SK-N-SH (cell line): ENCODE results near the gene TUBGCP5. TPM values are rescaled to one million over a fixed set of nuclear protein-coding genes. Genes with fewer than 3 reads are reported as not detected.

Experiments used
- CTCF ChIA-PET: fragments of 300-600, 350-600 bp; formaldehyde crosslinking; extraction: SDS; loops from one replicate; lab custom pipeline; 2021; lab: Yijun Ruan, JAX
- POLR2A ChIA-PET: fragments of 350-600 bp; sonication (Branson Sonifier 250); formaldehyde crosslinking; extraction: SDS; loops from one replicate; lab custom pipeline; 2020; ENCODE audit warnings: antibody characterized with exemption, inconsistent platforms; lab: Yijun Ruan, JAX
- DNase-seq: peaks from one replicate; pipeline ENCODE4 v3.0.0; 2012
- H2AFZ ChIP-seq: fragments of 200-600 bp; sonication (generic); 2 replicates; pipeline ENCODE4 v1.8.1; 2016; ENCODE audit warnings: antibody characterized with exemption, mild to moderate bottlenecking, low read depth
- H3F3A ChIP-seq: fragments of 200-600 bp; sonication (generic); replicated peaks from 2 replicates; pipeline ENCODE3; 2016; ENCODE audit warnings: antibody characterized with exemption, mild to moderate bottlenecking; ENCODE audit not compliant: insufficient read depth
- H3K27ac ChIP-seq, 2 experiments: fragments of 200-500 bp in 1 of 2; fragments of 200-600 bp in 1 of 2; sonication (Bioruptor generic) in 1 of 2; sonication (generic), shearing (Covaris generic) in 1 of 2; 2 replicates each; pipeline versions ENCODE4 v1.5.1 to v1.6.1; 2014 to 2016; ENCODE audit warnings: low read depth in 2 of 2, inconsistent platforms in 1 of 2, low read length in 1 of 2, mild to moderate bottlenecking in 1 of 2, mixed read lengths in 1 of 2
- H3K27me3 ChIP-seq: fragments of 200-600 bp; sonication (generic), shearing (Covaris generic); 2 replicates; pipeline ENCODE4 v1.6.1; 2016; ENCODE audit warnings: mixed run types; ENCODE audit not compliant: insufficient read depth
- H3K36me3 ChIP-seq, 2 experiments: fragments of 200-500 bp in 1 of 2; fragments of 200-600 bp in 1 of 2; sonication (Bioruptor generic) in 1 of 2; sonication (generic) in 1 of 2; replicated peaks in 1 of 2; 2 replicates each; pipeline versions ENCODE3 to v1.5.1; 2014 to 2016; ENCODE audit warnings: low read length in 1 of 2, mild to moderate bottlenecking in 1 of 2; ENCODE audit not compliant: insufficient read depth in 2 of 2, control insufficient read depth in 1 of 2
- H3K4me1 ChIP-seq, 2 experiments: fragments of 200-500 bp in 1 of 2; fragments of 200-600 bp in 1 of 2; sonication (Bioruptor generic) in 1 of 2; sonication (generic), shearing (Covaris generic) in 1 of 2; 2 replicates each; pipeline versions ENCODE4 v1.5.1 to v1.6.1; 2014 to 2016; ENCODE audit warnings: low read depth in 1 of 2, low read length in 1 of 2, mixed run types in 1 of 2; ENCODE audit not compliant: insufficient read depth in 2 of 2, control insufficient read depth in 1 of 2
- H3K4me2 ChIP-seq: fragments of 200-600 bp; sonication (generic), shearing (Covaris generic); 2 replicates; pipeline ENCODE4 v1.6.1; 2017; ENCODE audit warnings: mixed run types
- H3K4me3 ChIP-seq, 2 experiments: fragments of 200-500 bp in 1 of 2; fragments of 200-600 bp in 1 of 2; sonication (Bioruptor generic) in 1 of 2; sonication (generic), shearing (Covaris generic) in 1 of 2; 2 replicates each; pipeline versions ENCODE4 v1.5.1 to v1.8.1; 2014 to 2016; ENCODE audit warnings: low read depth in 2 of 2, inconsistent platforms in 1 of 2, low read length in 1 of 2, mild to moderate bottlenecking in 1 of 2, mixed read lengths in 1 of 2, moderate library complexity in 1 of 2
- H3K79me2 ChIP-seq: fragments of 200-600 bp; sonication (generic); 2 replicates; pipeline ENCODE4 v1.8.1; 2017; ENCODE audit warnings: mild to moderate bottlenecking; ENCODE audit not compliant: insufficient read depth
- H3K9ac ChIP-seq: fragments of 200-600 bp; sonication (generic); 2 replicates; pipeline ENCODE4 v1.6.1; 2017; ENCODE audit warnings: mixed run types
- H3K9me2 ChIP-seq: fragments of 200-600 bp; sonication (generic); 2 replicates; pipeline ENCODE4 v1.6.1; 2017; ENCODE audit warnings: mixed run types
- H3K9me3 ChIP-seq: fragments of 200-600 bp; sonication (generic); 2 replicates; pipeline ENCODE4 v1.6.1; 2017; ENCODE audit warnings: mixed run types, mild to moderate bottlenecking, moderate library complexity
- H4K20me1 ChIP-seq: fragments of 200-600 bp; sonication (generic); 2 replicates; pipeline ENCODE4 v1.6.1; 2017; ENCODE audit warnings: mild to moderate bottlenecking, mixed run types; ENCODE audit not compliant: insufficient read depth
- CHD2 ChIP-seq: fragments of 150-350 bp; IDR thresholded peaks from 2 replicates; pipeline ENCODE4 v1.6.1; 2018; ENCODE audit warnings: low read length; ENCODE audit not compliant: partially characterized antibody
- ELF1 ChIP-seq: IDR thresholded peaks from 2 replicates; pipeline ENCODE4 v1.4.0; 2012
- EZH2phosphoT487 ChIP-seq: fragments of 200-600 bp; sonication (generic); IDR thresholded peaks from 2 replicates; pipeline ENCODE4 v1.6.1; 2017; ENCODE audit warnings: low read depth, mixed run types, mild to moderate bottlenecking, antibody characterized with exemption, moderate library complexity, borderline replicate concordance
- FOSL2 ChIP-seq: IDR thresholded peaks from 2 replicates; pipeline ENCODE4 v1.4.0; 2012; ENCODE audit warnings: low read depth, mild to moderate bottlenecking, moderate library complexity, borderline replicate concordance
- FOXJ3 ChIP-seq: sonication (generic); formaldehyde crosslinking; IDR thresholded peaks from 2 replicates; pipeline ENCODE4 v1.5.1; 2020; ENCODE audit warnings: mild to moderate bottlenecking, missing genetic modification reagents
- GABPA ChIP-seq: IDR thresholded peaks from 2 replicates; pipeline ENCODE4 v1.4.0; 2012; ENCODE audit warnings: low read depth, mild to moderate bottlenecking
- GATA2 ChIP-seq: sonication (generic); formaldehyde crosslinking; IDR thresholded peaks from 2 replicates; pipeline ENCODE4 v1.5.0; 2020; ENCODE audit warnings: mild to moderate bottlenecking, missing genetic modification reagents
- JUND ChIP-seq: IDR thresholded peaks from 2 replicates; pipeline ENCODE4 v1.4.0; 2012
- RCOR1 ChIP-seq: fragments of 150-350 bp; IDR thresholded peaks from 2 replicates; pipeline ENCODE4 v1.6.1; 2017; ENCODE audit warnings: antibody characterized with exemption, low read length
- RFX5 ChIP-seq: IDR thresholded peaks from 2 replicates; pipeline ENCODE4 v1.6.1; 2012; ENCODE audit warnings: mild to moderate bottlenecking, improper control_type of control experiment, low read length
- SIN3A ChIP-seq: IDR thresholded peaks from 2 replicates; pipeline ENCODE4 v1.6.1; 2012; ENCODE audit warnings: low read depth, mild to moderate bottlenecking, low read length, moderate library complexity, borderline replicate concordance
- TAF1 ChIP-seq: IDR thresholded peaks from 2 replicates; pipeline ENCODE4 v1.6.1; 2012; ENCODE audit warnings: low read depth, mild to moderate bottlenecking, low read length, moderate library complexity, borderline replicate concordance
- TCF12 ChIP-seq: IDR thresholded peaks from 2 replicates; pipeline ENCODE4 v1.4.0; 2012
- YY1 ChIP-seq: IDR thresholded peaks from 2 replicates; pipeline ENCODE4 v1.4.0; 2012; ENCODE audit warnings: low read depth, mild to moderate bottlenecking
- WGBS: methylation state at CpG from one replicate; pipeline ENCODE4 v1.1.6; 2017; ENCODE audit warnings: low lambda C conversion rate; 5-methylcytosine and 5-hydroxymethylcytosine counted together
- polyA plus RNA-seq, 3 experiments: library from polyadenylated mRNA; depleted of rRNA; stranded (reverse); fragments of >200 nt; gene quantifications; 2 replicates each; pipeline ENCODE4 v1.2.3, GENCODE V29; 2012
- TF ChIP-seq, protein P1 (sequence below): IDR thresholded peaks from 2 replicates; pipeline ENCODE4; 2012
- TF ChIP-seq, protein P2 (sequence below): IDR thresholded peaks from 2 replicates; pipeline ENCODE4 v1.4.0; 2012; ENCODE audit warnings: low read depth
- TF ChIP-seq, protein P3 (sequence below): IDR thresholded peaks from 2 replicates; pipeline ENCODE4 v1.4.0; 2012; ENCODE audit warnings: low read depth, borderline replicate concordance
- TF ChIP-seq, protein P4 (sequence below): IDR thresholded peaks from 2 replicates; pipeline ENCODE4 v1.6.1; 2012; ENCODE audit warnings: mild to moderate bottlenecking, low read depth, low read length, moderate library complexity

The TUBGCP5 gene
- polyA plus RNA-seq, 1 of the 3 experiments (the other 2 are of a cell fraction): 8.7 TPM

DNA sequence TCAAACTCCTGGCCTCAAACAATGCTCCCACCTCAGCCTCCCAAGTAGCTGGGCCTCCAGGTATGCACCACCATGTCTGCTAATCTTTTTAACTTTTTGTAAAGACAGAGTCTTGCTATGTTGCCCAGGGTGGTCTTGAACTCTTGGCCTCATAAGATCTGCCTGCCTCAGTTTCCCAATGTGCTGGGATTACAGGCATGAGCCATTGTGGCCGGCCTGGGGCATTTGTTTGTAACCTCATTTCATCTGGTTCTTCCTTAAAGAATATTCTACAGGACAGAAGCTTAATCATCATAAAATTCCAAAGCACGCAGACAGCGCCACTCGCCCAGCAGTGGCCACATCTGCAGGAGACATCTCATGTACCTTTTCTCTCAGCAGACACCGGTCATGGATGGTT is 35.6 kb downstream of the TUBGCP5 start (continued):
- TF ChIP-seq, protein P1, sequence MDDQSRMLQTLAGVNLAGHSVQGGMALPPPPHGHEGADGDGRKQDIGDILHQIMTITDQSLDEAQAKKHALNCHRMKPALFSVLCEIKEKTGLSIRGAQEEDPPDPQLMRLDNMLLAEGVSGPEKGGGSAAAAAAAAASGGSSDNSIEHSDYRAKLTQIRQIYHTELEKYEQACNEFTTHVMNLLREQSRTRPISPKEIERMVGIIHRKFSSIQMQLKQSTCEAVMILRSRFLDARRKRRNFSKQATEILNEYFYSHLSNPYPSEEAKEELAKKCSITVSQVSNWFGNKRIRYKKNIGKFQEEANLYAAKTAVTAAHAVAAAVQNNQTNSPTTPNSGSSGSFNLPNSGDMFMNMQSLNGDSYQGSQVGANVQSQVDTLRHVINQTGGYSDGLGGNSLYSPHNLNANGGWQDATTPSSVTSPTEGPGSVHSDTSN: no peak

DNA sequence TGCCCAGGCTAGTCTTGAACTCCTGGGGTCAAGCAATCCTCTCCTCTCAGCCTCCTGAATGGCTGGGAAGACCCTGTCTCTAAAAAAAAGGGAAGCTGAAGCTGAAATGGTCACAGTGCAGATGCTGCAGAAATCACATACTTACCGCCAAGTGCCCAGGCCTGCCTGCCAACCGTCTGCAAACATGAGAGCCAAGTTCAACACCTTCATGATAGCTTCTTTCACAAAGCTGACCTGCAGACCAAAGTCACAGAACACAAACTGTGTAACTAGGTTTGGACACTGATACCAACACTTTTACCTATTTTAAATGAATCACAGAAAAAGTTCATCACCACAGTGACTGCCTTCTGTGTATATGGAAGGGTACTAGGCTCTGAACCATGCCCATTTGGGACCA is 36.4 kb downstream of the TUBGCP5 start:
- DNase-seq: no peak
- H3K27ac ChIP-seq: no peak overlapping the region
- 100% methylated on average over 2 of the region's 2 CpGs for WGBS
- H2AFZ ChIP-seq: no peak overlapping the region
- H3K4me1 ChIP-seq: no peaks in the 10 kb centered on the region
- no peaks in the 10 kb centered on the region for H3F3A ChIP-seq
- H3K9ac ChIP-seq: no peak overlapping the region
- no peaks in the 10 kb centered on the region for H4K20me1 ChIP-seq
- no peaks in the 10 kb centered on the region for H3K9me3 ChIP-seq
- ChIA-PET POLR2A (no interaction called here), CTCF (interaction anchor here (0.7 kb wide), 1 partner anchor 10 kb away, joined by 3 read pairs; no protein-coding TSS in a partner anchor)
- no peaks in the 10 kb centered on the region for H3K79me2 ChIP-seq
- H3K4me3 ChIP-seq: no peak overlapping the region
- H3K27me3 ChIP-seq: no peaks in the 10 kb centered on the region
- no peak overlapping the region for H3K4me2 ChIP-seq
- H3K36me3 ChIP-seq: peaks cover 43 to 63% of the 10 kb centered on the region in 2 experiments
- TF ChIP-seq ELF1 (no peak), TAF1 (no peak), YY1 (no peak), TCF12 (no peak), JUND (no peak), FOSL2 (no peak), GABPA (no peak), CHD2 (no peak), RFX5 (no peak)
- TF ChIP-seq, protein P1: no peak
- TF ChIP-seq, protein P2, sequence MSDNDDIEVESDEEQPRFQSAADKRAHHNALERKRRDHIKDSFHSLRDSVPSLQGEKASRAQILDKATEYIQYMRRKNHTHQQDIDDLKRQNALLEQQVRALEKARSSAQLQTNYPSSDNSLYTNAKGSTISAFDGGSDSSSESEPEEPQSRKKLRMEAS: no peak
- TF ChIP-seq, protein P3, sequence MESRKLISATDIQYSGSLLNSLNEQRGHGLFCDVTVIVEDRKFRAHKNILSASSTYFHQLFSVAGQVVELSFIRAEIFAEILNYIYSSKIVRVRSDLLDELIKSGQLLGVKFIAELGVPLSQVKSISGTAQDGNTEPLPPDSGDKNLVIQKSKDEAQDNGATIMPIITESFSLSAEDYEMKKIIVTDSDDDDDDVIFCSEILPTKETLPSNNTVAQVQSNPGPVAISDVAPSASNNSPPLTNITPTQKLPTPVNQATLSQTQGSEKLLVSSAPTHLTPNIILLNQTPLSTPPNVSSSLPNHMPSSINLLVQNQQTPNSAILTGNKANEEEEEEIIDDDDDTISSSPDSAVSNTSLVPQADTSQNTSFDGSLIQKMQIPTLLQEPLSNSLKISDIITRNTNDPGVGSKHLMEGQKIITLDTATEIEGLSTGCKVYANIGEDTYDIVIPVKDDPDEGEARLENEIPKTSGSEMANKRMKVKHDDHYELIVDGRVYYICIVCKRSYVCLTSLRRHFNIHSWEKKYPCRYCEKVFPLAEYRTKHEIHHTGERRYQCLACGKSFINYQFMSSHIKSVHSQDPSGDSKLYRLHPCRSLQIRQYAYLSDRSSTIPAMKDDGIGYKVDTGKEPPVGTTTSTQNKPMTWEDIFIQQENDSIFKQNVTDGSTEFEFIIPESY: no peak
- H3K9me2 ChIP-seq: no peaks in the 10 kb centered on the region

DNA sequence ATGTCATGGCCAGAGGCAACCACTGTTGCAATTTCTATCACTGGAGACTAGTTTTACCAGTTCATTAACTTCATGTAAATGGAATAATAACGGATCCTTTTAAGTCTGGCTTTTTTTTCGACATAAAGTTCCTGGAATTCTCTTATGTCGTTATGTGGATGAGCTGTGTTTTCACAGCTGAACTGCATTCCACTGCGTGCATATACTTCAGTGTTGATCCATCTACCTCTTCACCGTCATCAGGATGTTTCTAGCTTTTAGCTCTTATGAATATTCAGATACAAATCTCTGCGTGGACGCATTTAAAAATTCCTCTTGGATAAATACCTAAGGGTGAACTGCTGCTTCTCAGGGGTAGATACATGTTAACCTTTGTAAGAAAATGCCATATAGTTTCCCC is 43.6 kb downstream of the TUBGCP5 start:
- WGBS: 97% methylated on average over 7 of the region's 7 CpGs
- TF ChIP-seq, protein P4, sequence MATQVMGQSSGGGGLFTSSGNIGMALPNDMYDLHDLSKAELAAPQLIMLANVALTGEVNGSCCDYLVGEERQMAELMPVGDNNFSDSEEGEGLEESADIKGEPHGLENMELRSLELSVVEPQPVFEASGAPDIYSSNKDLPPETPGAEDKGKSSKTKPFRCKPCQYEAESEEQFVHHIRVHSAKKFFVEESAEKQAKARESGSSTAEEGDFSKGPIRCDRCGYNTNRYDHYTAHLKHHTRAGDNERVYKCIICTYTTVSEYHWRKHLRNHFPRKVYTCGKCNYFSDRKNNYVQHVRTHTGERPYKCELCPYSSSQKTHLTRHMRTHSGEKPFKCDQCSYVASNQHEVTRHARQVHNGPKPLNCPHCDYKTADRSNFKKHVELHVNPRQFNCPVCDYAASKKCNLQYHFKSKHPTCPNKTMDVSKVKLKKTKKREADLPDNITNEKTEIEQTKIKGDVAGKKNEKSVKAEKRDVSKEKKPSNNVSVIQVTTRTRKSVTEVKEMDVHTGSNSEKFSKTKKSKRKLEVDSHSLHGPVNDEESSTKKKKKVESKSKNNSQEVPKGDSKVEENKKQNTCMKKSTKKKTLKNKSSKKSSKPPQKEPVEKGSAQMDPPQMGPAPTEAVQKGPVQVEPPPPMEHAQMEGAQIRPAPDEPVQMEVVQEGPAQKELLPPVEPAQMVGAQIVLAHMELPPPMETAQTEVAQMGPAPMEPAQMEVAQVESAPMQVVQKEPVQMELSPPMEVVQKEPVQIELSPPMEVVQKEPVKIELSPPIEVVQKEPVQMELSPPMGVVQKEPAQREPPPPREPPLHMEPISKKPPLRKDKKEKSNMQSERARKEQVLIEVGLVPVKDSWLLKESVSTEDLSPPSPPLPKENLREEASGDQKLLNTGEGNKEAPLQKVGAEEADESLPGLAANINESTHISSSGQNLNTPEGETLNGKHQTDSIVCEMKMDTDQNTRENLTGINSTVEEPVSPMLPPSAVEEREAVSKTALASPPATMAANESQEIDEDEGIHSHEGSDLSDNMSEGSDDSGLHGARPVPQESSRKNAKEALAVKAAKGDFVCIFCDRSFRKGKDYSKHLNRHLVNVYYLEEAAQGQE: no peak
- TF ChIP-seq RCOR1: no peak
- no peak for TF ChIP-seq GATA2
- TF ChIP-seq ELF1: no peak
- no peak for TF ChIP-seq SIN3A
- TF ChIP-seq FOXJ3 (CRISPR knock-in tag): no peak
- no peak for TF ChIP-seq RFX5
- TF ChIP-seq, protein P1: no peak
- no peak for TF ChIP-seq EZH2phosphoT487

More for the DNA sequence above, 43.6 kb downstream of the TUBGCP5 start:
- no peak overlapping the region for H3K4me3 ChIP-seq
- H4K20me1 ChIP-seq: no peaks in the 10 kb centered on the region
- no peaks in the 10 kb centered on the region for H3K79me2 ChIP-seq
- H3K27me3 ChIP-seq: no peaks in the 10 kb centered on the region
- no peaks in the 10 kb centered on the region for H3K4me1 ChIP-seq
- no peak overlapping the region for H3K27ac ChIP-seq
- H3K9ac ChIP-seq: no peak overlapping the region
- ChIA-PET CTCF (no interaction called here), POLR2A (no interaction called here)
- no peaks in the 10 kb centered on the region for H3K9me3 ChIP-seq
- no peak overlapping the region for H3K4me2 ChIP-seq
- no peaks in the 10 kb centered on the region for H3F3A ChIP-seq
- DNase-seq: no peak
- peaks cover 2 to 36% of the 10 kb centered on the region in 2 experiments for H3K36me3 ChIP-seq
- H2AFZ ChIP-seq: no peak overlapping the region
- H3K9me2 ChIP-seq: no peaks in the 10 kb centered on the region
